Stimulated activated CD4-positive, alpha-beta T cell treated with anti-CD3 and anti-CD28 coated beads, Interleukin-4, amount 100 ng/mL, for 4 hours (primary cell): Measurements from ENCODE around the gene SEMA3F.
A peak's percentile ranks its signal among the peaks of the same experiment; 100 is the strongest.

Experiments used
- DNase-seq, 2 experiments: peaks; one replicate each; pipeline ENCODE4 v3.0.0-alpha.2; 2020

The SEMA3F gene

GRCh38 chr3:50154840-50155490 lies at the start of gene SEMA3F:
TSS of gene SEMA3F (plus strand) at chr3:50155324. CDS start at chr3:50159623, 4,299 bp downstream.
- peak; percentile 66 to 70 for DNase-seq

- DNase-seq, result no peak
These were observed 43.4 kb upstream of the SEMA3F start for GRCh38 chr3:50111757-50112156.

DNA sequence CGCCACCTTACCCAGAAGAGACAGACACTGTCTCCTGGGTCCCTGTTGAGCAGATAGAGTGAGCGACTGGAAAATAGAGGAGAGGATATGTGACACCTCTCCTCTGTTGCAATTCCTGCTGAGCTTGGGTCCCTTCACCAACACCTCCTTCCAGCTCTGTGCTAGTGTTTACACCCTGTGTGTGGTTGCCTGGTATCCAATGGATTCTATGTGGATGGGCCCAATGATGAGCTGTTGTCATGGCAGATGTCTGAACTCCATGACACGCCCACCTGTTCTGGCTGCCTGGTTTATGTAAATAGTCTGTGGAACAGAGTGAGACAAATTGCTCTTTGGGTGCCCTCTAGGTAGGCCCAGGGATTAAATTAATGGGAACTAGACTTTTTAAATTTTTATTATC lies 42.7 kb upstream of the SEMA3F start:
- no peak for DNase-seq

GRCh38 chr3:50117120-50117519 lies 38.0 kb upstream of the SEMA3F start:
- no peak for DNase-seq

DNA sequence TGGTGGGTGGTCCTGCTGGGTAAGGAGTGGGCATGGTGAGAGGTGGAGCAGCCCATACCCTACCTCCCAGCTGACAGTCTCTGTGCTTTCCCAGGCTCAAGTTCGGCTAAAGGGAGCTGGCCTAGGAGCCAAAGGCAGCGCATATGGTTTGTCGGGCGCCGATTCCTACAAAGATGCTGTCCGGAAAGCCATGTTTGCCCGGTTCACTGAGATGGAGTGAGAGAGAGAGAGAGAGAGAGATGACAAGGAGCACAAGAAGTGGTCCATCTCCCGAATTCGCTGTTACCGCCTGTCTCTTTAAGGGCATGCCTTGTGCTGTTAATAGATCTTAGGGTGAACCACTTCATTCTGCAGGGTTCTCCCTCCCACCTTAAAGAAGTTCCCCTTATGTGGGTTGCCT lies 36.9 kb upstream of the SEMA3F start:
- DNase-seq, result no peak

GRCh38 chr3:50119786-50120185 lies 35.3 kb upstream of the SEMA3F start:
- no peak for DNase-seq

DNA sequence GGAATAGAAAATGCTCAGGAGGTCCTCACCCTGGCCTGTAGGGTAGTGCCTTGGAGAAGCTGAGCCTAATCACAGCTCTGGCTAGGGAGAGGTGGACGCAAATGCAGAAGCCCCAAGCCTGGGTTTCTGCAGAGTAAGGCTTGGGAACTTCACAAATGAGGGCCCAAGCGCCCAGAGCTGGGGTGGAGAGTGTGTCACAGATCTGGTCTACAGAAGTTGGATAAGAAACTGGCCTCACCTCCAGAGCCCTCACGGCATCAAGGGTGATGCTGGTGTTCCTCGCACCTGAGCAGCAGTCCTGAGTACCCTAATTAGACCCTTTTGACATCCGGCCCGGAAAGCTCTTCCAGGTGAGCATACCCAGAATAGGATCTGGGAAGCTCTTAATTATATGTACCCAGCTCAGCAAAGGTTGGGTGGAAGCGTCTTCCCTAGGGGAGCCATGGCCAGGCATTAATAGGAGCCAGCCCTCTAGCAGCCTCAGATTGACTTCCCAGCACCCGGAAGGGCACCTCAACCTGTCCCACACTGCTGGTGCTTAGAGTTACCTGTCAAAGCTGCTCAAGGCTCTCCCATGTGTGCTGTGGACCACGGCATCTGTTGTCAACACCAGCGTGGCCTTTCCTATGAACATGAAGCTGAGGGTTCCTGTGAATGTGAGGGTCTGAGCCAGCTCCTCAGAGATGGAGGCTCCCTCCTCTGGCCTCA lies 34.6 kb upstream of the SEMA3F start:
- DNase-seq, result no peak

DNA sequence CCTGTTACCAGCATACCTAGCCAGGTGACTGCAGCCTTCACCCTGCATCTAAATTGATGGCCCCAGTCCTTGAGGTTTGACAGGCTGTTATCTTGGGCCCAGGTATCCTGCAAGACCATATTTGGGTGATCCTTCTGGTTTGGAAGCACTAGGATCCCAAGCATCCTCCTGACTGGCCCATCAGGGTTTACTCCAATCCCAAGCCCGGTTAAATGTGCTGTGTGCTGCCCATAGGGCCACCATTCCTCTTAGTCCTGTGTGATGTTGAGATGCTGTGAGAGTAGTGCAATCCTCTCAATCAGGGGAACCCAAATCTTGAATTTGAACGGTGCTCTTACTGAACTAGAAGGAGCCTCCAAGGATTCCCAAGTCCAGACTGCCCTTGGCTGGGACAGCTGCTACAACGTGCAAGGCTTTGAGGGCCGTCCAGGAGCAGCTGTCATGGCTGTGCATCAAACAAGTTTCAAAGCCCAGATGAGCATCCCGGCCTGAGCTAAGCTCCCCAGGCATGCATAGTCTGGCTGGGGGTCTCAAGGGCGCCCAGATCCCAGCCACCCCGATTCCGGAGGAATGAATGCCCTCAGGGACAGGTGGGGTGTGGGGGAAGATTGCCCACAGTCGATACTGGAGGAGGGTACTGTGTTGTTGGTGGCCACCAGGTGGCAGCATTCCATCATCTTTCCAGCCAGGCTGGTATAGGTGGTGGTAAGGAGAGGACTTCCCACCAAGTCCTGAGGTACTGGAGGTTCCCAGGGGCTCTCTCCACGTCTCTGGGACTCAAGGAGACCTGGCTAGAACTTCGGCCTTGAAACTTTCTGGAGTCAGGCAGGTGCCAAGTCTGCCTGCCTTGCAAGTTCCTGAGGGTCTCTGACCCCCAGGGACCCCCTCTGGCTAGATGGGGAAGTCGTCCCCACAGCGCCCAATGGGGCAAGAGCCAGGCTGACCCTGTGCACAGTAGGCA lies 33.8 kb upstream of the SEMA3F start:
- DNase-seq, result peak; percentile 57 to 66

DNA sequence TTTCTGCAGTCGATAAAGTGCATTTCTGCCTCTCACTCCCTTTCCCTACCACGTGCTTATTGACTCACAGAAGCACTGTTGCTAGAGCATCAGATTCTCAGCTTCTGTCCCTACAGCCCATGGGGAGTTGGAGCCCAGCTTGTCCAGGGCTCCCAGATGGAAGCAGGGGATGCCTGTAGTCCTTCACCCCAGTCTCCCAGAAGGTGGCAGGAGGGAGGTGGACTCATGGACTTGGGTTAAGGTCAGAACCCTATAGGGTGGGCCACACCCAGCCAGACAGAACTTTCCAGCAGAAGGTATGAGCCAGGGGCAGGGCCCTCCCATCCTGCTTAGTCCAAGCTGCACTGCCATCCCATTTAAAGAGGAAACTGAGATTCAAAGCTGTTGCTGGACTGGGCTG lies 33.1 kb upstream of the SEMA3F start:
- DNase-seq, result no peak

- no peak for DNase-seq
These were observed 32.3 kb upstream of the SEMA3F start for GRCh38 chr3:50122661-50123391.

DNA sequence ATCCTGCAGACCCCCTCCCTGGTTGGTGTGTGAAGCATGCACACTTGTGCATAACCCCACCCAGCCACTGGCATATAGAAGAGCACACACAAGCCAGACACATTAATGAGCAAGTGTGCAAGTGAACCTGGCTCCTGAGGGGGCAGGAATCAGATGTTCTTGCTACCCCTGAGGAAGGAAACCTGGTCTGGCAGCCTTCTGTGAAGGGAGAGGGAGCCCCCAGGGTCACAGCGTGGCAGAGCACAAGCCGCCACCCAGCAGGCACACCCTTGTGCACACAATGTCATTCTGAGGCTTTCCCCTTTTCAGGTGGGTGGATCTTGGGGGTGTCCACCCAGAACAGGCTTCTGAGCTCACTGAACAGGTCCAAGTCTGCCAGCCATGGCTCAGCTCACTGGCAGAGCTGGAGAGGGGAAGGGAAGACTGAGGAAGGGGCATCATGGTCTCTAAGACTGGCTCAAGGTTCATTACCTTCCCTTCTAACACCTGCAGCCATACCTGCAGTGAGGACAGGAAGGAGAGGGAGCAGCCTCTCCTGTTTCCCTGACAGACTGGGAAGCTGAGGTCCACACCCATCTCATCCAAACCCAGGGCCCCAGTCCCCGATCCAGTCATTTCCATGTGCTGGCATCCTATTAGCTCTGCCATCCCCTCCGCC lies 31.6 kb upstream of the SEMA3F start:
- no peak for DNase-seq

GRCh38 chr3:50124052-50124799 lies 30.9 kb upstream of the SEMA3F start:
- DNase-seq, result no peak

GRCh38 chr3:50124800-50125178 lies 30.3 kb upstream of the SEMA3F start:
- no peak for DNase-seq

DNA sequence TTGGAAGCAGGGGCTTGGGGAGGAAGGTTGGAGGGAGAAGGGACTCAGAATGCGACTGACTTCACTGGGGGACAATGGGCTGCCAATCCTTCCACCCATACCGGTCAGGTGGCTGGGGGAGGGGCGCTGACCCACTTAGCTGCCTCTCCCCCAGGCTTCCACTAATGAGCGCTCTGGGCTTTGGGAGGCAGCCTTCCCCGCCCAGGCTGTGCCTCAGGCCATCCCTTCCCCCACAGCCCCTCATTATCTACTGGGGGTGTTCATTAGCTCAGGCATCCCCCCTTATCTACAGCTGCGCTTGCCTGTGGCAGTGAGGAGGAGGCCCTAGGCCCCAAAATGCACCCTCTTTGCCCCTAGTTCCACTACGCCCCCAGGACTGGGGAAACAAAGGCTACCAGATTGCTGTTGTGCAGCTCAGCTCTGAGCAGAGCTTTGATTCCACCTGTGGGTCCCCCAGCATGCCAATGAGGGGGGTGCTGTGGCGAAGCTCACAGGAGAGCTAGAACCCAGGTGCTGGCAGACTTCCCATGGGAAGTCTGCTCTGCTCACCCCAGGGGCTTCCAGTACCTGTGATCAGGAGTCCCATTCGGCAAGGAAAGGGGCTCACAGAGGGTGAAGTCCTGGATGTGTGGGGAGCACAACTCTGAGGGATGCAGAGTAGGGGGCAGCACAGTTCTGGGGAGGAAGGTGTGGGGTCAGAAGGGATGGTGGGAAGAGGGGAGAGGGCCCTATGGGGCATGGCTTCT lies 29.4 kb upstream of the SEMA3F start:
- DNase-seq, result no peak

DNA sequence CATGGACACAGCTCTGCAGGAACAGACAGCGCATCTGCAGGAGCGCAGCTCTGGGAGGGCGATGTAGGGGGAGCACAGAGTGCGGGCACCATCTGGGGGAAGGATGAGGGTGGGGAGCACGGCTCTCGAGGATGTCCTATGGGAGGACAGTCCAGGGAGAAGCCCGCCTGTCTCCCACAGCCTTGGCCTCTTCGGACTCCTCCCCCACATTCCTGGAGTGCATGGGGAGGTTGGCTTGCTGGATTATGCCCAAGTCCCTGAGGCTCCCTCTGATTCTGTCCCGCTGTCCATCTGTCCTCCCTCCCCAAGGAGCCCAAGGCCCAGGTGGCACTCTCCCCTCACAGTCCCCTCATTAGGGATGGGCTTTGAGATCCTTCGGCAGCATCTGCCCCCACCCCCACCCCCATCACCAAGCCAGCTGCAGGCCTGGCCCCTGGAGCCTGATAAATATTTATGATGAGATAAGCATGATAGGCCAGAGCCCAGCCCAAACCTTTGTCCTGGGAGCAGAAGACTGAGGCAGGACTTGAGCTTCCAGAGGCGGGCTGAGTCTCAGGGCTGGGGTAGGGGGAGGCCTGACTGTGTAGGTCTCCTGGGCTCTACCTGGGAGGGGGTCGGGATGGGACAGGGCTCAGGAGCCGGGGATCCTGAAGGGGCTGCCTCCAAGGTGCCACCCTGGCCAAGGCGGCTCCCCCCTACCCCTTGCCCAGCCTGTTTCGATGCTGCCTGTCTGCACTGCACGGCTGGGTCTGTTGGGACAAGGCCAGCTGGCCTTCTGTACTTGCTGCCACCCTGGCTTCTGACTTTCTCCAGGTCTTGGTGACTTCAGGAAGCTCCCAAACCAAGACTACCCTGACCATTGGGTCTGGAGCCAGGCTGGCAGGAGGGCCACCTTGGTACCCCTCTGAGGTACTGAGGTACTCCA lies 28.6 kb upstream of the SEMA3F start:
- DNase-seq, result no peak

- DNase-seq, result no peak
These were observed 27.9 kb upstream of the SEMA3F start for GRCh38 chr3:50127251-50127691.

DNA sequence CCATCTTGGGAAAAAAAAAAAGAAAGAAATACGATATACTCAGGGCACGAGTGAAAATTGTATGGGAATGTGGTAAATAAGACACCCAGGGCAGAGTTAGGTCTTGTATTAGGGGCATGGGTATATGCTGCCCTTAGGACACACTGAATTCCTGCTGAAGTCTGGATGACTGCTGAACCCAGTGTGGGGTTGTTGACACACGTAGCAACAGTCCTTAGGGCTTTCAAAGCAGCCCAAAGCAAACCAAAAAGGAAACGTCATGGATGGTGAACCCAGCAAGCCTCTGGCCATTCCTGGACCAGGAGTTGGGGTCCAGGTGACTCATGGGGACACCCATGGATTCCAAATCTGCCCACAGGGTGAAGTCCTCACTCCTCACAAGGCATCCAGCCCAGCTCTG lies 27.1 kb upstream of the SEMA3F start:
- DNase-seq, result no peak

DNA sequence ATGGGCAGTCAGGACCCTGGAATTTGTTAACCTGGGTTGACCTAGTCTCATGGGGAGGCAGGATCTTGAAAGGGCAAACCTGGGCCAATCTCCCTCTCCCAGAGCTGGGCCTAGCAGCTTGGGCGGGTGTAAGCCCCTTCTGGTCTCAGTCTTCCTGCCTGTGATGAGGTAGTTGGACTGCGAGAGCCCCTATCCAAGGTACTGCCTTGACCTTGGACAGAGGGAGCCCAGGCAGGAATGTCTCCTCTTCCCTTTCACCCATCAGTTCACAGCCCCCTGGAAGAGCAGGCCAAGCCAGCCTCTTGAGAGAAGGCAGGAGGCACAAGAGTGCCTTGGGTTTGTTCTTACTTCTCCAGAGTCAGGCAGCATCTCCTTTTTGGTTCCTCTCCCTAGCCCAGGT lies 24.7 kb upstream of the SEMA3F start:
- no peak for DNase-seq

DNA sequence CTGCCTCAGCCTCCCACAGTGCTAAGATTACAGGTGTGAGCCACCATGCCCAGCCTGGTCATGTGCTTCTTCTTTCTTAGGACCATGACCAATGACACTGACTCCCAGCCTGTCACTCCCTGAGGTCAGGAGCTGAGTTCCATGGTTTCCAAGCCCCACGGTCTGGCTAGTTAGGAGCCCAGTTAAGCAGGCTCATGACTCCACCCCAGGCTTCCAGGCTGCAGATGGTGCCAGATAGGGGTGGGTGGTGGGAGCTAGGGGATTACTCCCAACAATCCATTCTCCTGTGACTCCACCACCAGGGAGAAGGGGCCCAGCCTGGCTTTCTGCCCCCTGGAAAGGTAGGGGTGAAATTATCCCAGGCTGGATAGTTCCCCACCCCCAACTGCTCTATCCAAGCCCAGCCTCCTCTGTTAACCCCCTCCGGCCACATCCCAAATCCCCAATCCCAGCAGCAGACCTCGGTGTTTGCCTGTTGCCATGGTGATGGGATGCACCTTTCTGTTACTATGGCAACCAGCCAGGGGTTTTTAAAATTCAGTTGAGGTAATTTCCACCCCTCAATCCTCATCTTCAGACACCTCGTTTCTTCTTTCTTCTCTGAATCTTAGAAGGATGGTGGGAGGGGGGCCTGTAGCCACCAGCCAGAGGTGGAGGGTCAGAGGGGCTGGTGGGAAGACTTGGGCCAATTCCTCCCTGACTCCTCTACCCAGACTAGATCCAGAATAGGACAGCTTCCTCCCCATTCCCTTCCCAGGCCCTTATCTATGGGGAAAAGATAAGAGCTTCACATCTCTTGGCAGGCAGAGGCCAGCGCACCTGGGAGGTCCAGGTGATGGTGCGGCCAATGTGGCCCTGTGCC lies 22.5 kb upstream of the SEMA3F start:
- DNase-seq, result no peak
